GM12878 (cell line): ENCODE measurements around the gene GLA.

Experiments
- CHD2 ChIP-seq: IDR thresholded peaks from 2 replicates; pipeline ENCODE4 v1.6.1; 2011; ENCODE audit warnings: low read depth, low read length, improper control_type of control experiment, borderline replicate concordance
- EZH2 ChIP-seq: IDR thresholded peaks from 2 replicates; pipeline ENCODE4 v1.6.1; 2012; ENCODE audit warnings: low read depth, mild to moderate bottlenecking, control low read depth, inconsistent platforms, low read length, borderline replicate concordance; ENCODE audit not compliant: control insufficient read depth
- GABPA ChIP-seq: IDR thresholded peaks from 2 replicates; pipeline ENCODE4 v1.6.1; 2014; ENCODE audit warnings: antibody characterized with exemption, low read depth, mild to moderate bottlenecking, inconsistent platforms
- GATAD2B ChIP-seq: fragments of 450-650 bp; conservative IDR thresholded peaks from 2 replicates; pipeline ENCODE4 v1.6.1; 2017; ENCODE audit warnings: low read depth, mild to moderate bottlenecking, moderate library complexity
- POLR2AphosphoS5 ChIP-seq: IDR thresholded peaks from 2 replicates; pipeline ENCODE4 v1.6.1; 2011; ENCODE audit warnings: mild to moderate bottlenecking, low read length, inconsistent platforms
- SREBF2 ChIP-seq: IDR thresholded peaks from 2 replicates; pipeline ENCODE4 v1.6.1; 2012; ENCODE audit warnings: mild to moderate bottlenecking, low read length
- TF ChIP-seq, protein P1 (sequence below): fragments of 450-650 bp; IDR thresholded peaks from 2 replicates; pipeline ENCODE4 v1.6.1; 2017; ENCODE audit warnings: borderline replicate concordance

- TF ChIP-seq, protein P1, sequence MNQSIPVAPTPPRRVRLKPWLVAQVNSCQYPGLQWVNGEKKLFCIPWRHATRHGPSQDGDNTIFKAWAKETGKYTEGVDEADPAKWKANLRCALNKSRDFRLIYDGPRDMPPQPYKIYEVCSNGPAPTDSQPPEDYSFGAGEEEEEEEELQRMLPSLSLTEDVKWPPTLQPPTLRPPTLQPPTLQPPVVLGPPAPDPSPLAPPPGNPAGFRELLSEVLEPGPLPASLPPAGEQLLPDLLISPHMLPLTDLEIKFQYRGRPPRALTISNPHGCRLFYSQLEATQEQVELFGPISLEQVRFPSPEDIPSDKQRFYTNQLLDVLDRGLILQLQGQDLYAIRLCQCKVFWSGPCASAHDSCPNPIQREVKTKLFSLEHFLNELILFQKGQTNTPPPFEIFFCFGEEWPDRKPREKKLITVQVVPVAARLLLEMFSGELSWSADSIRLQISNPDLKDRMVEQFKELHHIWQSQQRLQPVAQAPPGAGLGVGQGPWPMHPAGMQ: no peak
- TF ChIP-seq SREBF2 (no peak), GABPA (no peak), GATAD2B (no peak), POLR2AphosphoS5 (no peak), EZH2 (no peak), CHD2 (no peak)
Measured at GRCh38 chrX:101365301-101365795, 42.4 kb downstream of the GLA start.
